GM12878 (cell line): ENCODE measurements around the gene LRRC45. TPM values are rescaled to one million over a fixed set of nuclear protein-coding genes. Genes with fewer than 3 reads are reported as not detected.
A peak's percentile ranks its signal among the peaks of the same experiment; 100 is the strongest.

Experiments
- BCLAF1 ChIP-seq: fragments of 450-650 bp; IDR thresholded peaks from 2 replicates; pipeline ENCODE4 v1.6.1; 2017; ENCODE audit warnings: antibody characterized with exemption, mild to moderate bottlenecking, moderate library complexity
- BMI1 ChIP-seq: fragments of 450-650 bp; IDR thresholded peaks from 2 replicates; pipeline ENCODE4 v1.6.1; 2016; ENCODE audit warnings: mild to moderate bottlenecking, moderate library complexity, borderline replicate concordance
- CBX5 ChIP-seq: sonication (generic); IDR thresholded peaks from 2 replicates; pipeline ENCODE4 v1.6.1; 2016; ENCODE audit warnings: low read depth, moderate library complexity, mild to moderate bottlenecking, inconsistent platforms
- DPF2 ChIP-seq: fragments of 450-650 bp; IDR thresholded peaks from 2 replicates; pipeline ENCODE4 v1.6.1; 2017; ENCODE audit warnings: mild to moderate bottlenecking
- HDAC2 ChIP-seq: fragments of 200-600 bp; sonication (generic); IDR thresholded peaks from 2 replicates; pipeline ENCODE4 v1.6.1; 2017
- HDAC6 ChIP-seq: fragments of 200-600 bp; sonication (generic); IDR thresholded peaks from one replicate; pipeline ENCODE4 v1.8.0; 2017; ENCODE audit warnings: antibody characterized with exemption; ENCODE audit not compliant: unreplicated experiment
- KAT2A ChIP-seq: conservative IDR thresholded peaks from 2 replicates; pipeline ENCODE4 v1.6.1; 2011; ENCODE audit warnings: low read depth, low read length; ENCODE audit not compliant: control insufficient read depth
- PRDM15 ChIP-seq: fragments of 450-650 bp; formaldehyde crosslinking; IDR thresholded peaks from 2 replicates; pipeline ENCODE4 v1.4.0; 2020; ENCODE audit warnings: mild to moderate bottlenecking, moderate library complexity
- RAD21 ChIP-seq: IDR thresholded peaks from 2 replicates; pipeline ENCODE4 v1.6.1; 2011; ENCODE audit warnings: mild to moderate bottlenecking, low read depth, low read length, moderate library complexity; ENCODE audit not compliant: insufficient read depth
- RB1 ChIP-seq: fragments of 450-650 bp; formaldehyde crosslinking; IDR thresholded peaks from 2 replicates; pipeline ENCODE4 v1.6.1; 2017; ENCODE audit warnings: mild to moderate bottlenecking, borderline replicate concordance
- TCF7 ChIP-seq: IDR thresholded peaks from 2 replicates; pipeline ENCODE4 v1.6.1; 2014; ENCODE audit warnings: antibody characterized with exemption, borderline replicate concordance
- USF2 ChIP-seq: IDR thresholded peaks from 2 replicates; pipeline ENCODE4 v1.6.1; 2011; ENCODE audit warnings: low read depth, low read length, improper control_type of control experiment, borderline replicate concordance
- polyA plus RNA-seq, 11 experiments: library from polyadenylated mRNA; depleted of rRNA in 4 of 11; unstranded in 6 of 11; stranded (reverse) in 5 of 11; fragments of >200 nt; fragmentation: Nextera tagmentation in 4 of 11; fragmentation: Illumina TruSeq in 1 of 11; extraction: Ambion mirVana in 4 of 11; extraction: Trizol in 1 of 11; gene quantifications; 1 replicate in 1 of 11; 2 replicates in 10 of 11; pipeline versions ENCODE4 v1.2.1 to v1.2.3, GENCODE V29; 2011 to 2016; ENCODE audit warnings: inconsistent platforms in 2 of 11, missing spikeins in 2 of 11, low read depth in 1 of 11
- total RNA-seq, 4 experiments: library from RNA; depleted of rRNA in 3 of 4; stranded (reverse); fragments of >200 nt in 3 of 4; fragmentation: Illumina TruSeq in 1 of 4; extraction: Trizol in 1 of 4; gene quantifications; 2 replicates each; pipeline versions ENCODE4 v1.2.1 to v1.2.3, GENCODE V29; 2013 to 2021

LRRC45 gene
- total and polyA plus RNA-seq, 10 of the 15 experiments (the other 5 are each of a cell fraction or from before 2014, with no cell fraction given), result 0.03 to 27.7 (median 10.4) TPM

DNA sequence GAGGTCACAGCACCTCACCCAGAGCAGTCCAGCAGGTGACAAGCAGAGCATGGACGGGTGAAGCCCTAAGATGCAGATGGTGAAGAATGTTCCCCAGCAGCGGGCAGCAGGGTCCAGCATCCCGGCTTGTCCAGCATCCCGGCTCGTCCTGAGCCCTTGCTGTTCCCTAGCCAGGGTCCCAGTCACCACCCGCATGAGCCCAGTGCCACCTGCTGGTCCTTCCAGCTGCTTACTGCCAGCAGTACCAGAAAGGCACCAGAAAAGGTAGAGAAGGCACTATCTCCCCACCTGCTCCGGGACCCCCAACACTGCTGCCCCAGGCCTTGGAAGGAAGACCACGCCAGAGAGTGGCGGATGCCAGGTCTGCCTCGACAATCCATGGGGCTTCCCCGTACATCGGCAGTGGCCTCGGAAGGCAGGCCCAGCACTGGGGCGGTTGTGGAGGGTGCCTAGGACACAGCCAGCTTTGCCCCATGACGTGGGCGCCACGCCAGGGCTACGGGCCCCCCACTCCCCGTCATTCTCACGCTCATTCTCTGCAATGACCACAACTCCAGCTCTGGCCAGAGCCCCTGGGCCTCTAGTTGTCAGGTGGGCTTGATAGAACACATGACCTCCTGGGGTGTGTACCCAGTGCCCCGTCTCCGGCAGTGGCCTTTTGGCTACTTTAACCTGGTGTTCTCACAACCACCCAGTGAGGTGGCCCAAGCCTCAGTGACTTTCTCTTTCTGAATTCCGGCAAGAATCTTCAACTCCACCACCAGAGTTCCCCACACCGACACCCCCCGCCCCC, 1.8 kb upstream of the LRRC45 start (continued):
- TF ChIP-seq USF2 (no peak), CBX5 (no peak), RB1 (no peak; the same call in 1 of the 2 replicates), BCLAF1 (no peak), HDAC6 (no peak), BMI1 (no peak), RAD21 (peak; percentile 87), DPF2 (no peak; the same call in 1 of the 2 replicates), PRDM15 (CRISPR knock-in tag) (no peak), TCF7 (no peak), HDAC2 (no peak), KAT2A (no peak)
